OCI-LY7 (cell line): ENCODE results near the gene PHF5A. TPM values are rescaled to one million over a fixed set of nuclear protein-coding genes. Genes with fewer than 3 reads are reported as not detected.

Experiments
- BruUV-seq: library from RNA; stranded (reverse); fragments of 400-500 nt; replicated peaks from 2 replicates; lab custom pipeline; 2021; lab: Mats Ljungman, UMichigan
- CTCF ChIA-PET: fragments of 300-600 bp; sonication (Branson Sonifier 250); formaldehyde crosslinking; loops from one replicate; lab custom pipeline; 2022; ENCODE audit warnings: antibody characterized with exemption; ENCODE audit not compliant: unreplicated experiment; lab: Charles Lee
- POLR2A ChIA-PET: fragments of 300-600 bp; sonication (Branson Sonifier 250); formaldehyde crosslinking; loops from one replicate; lab custom pipeline; 2022; ENCODE audit warnings: antibody characterized with exemption; lab: Charles Lee
- DNase-seq: peaks from one replicate; pipeline ENCODE4 v3.0.0-alpha.2; 2015; ENCODE audit warnings: low spot score
- H2AFZ ChIP-seq: fragments of 200-600 bp; sonication (generic), shearing (Covaris generic); 2 replicates; pipeline ENCODE4 v1.6.1; 2014; ENCODE audit warnings: mild to moderate bottlenecking, antibody characterized with exemption, low read length, moderate library complexity
- H3K27ac ChIP-seq: fragments of 200-600 bp; sonication (generic); 2 replicates; pipeline ENCODE4 v1.5.1; 2014; ENCODE audit warnings: mixed run types, low read depth, mild to moderate bottlenecking, moderate library complexity, low read length, inconsistent platforms; ENCODE audit not compliant: poor library complexity, severe bottlenecking
- H3K36me3 ChIP-seq: fragments of 200-600 bp; sonication (generic); 2 replicates; pipeline ENCODE4 v1.6.1; 2014; ENCODE audit warnings: mild to moderate bottlenecking, antibody characterized with exemption, low read length, moderate library complexity, mixed read lengths; ENCODE audit not compliant: insufficient read depth
- H3K4me1 ChIP-seq: fragments of 200-600 bp; sonication (generic); 2 replicates; pipeline ENCODE4 v1.5.1; 2014; ENCODE audit warnings: mild to moderate bottlenecking, low read length; ENCODE audit not compliant: insufficient read depth, poor library complexity, severe bottlenecking
- H3K4me2 ChIP-seq: fragments of 200-600 bp; sonication (generic); 2 replicates; pipeline ENCODE4 v1.6.1; 2014; ENCODE audit warnings: mild to moderate bottlenecking, low read length
- H3K4me3 ChIP-seq: fragments of 200-600 bp; sonication (generic); 2 replicates; pipeline ENCODE4 v1.5.1; 2014; ENCODE audit warnings: mild to moderate bottlenecking, low read depth, low read length; ENCODE audit not compliant: poor library complexity, severe bottlenecking
- H3K79me2 ChIP-seq: fragments of 200-600 bp; sonication (generic); 2 replicates; pipeline ENCODE4 v1.6.1; 2016; ENCODE audit warnings: low read depth, mild to moderate bottlenecking, low read length, moderate library complexity, mixed read lengths; ENCODE audit not compliant: insufficient read depth
- H3K9me2 ChIP-seq: fragments of 200-600 bp; sonication (generic); 2 replicates; pipeline ENCODE4 v1.6.1; 2016; ENCODE audit warnings: mild to moderate bottlenecking, low read length, mixed read lengths; ENCODE audit not compliant: insufficient read depth
- H3K9me3 ChIP-seq: fragments of 200-600 bp; sonication (generic); 2 replicates; pipeline ENCODE4 v1.6.1; 2014; ENCODE audit warnings: mild to moderate bottlenecking, mixed run types, low read length, mixed read lengths
- H4K20me1 ChIP-seq: fragments of 200-600 bp; sonication (generic); 2 replicates; pipeline ENCODE4 v1.6.1; 2014; ENCODE audit warnings: mild to moderate bottlenecking, antibody characterized with exemption, low read length, moderate library complexity, mixed read lengths; ENCODE audit not compliant: insufficient read depth
- EZH2phosphoT487 ChIP-seq: fragments of 200-600 bp; sonication (generic); IDR thresholded peaks from 2 replicates; pipeline ENCODE4 v1.6.1; 2018; ENCODE audit warnings: low read depth, borderline replicate concordance, mild to moderate bottlenecking, mixed run types, antibody characterized with exemption, low read length, moderate library complexity, mixed read lengths
- intact Hi-C: fragments of 100-400 bp; cut with micrococcal nuclease; formaldehyde crosslinking; loops from one replicate; pipeline ENCODE4 v1.10.0; 2022; ENCODE audit not compliant: unreplicated experiment
- total RNA-seq, 2 experiments: library from RNA; depleted of rRNA in 1 of 2; stranded (reverse); fragments of >200 nt in 1 of 2; shearing (Covaris generic) in 1 of 2; gene quantifications; 2 replicates each; pipeline ENCODE4 v1.2.3, GENCODE V29; 2014 to 2022
- TF ChIP-seq, protein P1 (sequence below): fragments of 200-600 bp; sonication (generic); conservative IDR thresholded peaks from 2 replicates; pipeline ENCODE4 v1.5.1; 2014; ENCODE audit warnings: mild to moderate bottlenecking, antibody characterized with exemption, low read length, moderate library complexity, mixed read lengths

Gene PHF5A
- total RNA-seq, 2 experiments from 2014 or later: 60.9 to 87.9 TPM

GRCh38 chr22:41517172-41518047 lies 48.9 kb upstream of the PHF5A start:
- Histone ChIP-seq H3K9me3 (no peaks in the 10 kb centered on the region), H3K4me2 (no peak overlapping the region), H2AFZ (no peak overlapping the region), H3K9me2 (no peaks in the 10 kb centered on the region), H3K36me3 (peaks cover 88% of the 10 kb centered on the region), H3K27ac (no peak overlapping the region), H3K4me1 (no peaks in the 10 kb centered on the region), H4K20me1 (no peaks in the 10 kb centered on the region), H3K79me2 (no peaks in the 10 kb centered on the region), H3K4me3 (no peak overlapping the region)
- no peak for DNase-seq
- TF ChIP-seq, protein P1, sequence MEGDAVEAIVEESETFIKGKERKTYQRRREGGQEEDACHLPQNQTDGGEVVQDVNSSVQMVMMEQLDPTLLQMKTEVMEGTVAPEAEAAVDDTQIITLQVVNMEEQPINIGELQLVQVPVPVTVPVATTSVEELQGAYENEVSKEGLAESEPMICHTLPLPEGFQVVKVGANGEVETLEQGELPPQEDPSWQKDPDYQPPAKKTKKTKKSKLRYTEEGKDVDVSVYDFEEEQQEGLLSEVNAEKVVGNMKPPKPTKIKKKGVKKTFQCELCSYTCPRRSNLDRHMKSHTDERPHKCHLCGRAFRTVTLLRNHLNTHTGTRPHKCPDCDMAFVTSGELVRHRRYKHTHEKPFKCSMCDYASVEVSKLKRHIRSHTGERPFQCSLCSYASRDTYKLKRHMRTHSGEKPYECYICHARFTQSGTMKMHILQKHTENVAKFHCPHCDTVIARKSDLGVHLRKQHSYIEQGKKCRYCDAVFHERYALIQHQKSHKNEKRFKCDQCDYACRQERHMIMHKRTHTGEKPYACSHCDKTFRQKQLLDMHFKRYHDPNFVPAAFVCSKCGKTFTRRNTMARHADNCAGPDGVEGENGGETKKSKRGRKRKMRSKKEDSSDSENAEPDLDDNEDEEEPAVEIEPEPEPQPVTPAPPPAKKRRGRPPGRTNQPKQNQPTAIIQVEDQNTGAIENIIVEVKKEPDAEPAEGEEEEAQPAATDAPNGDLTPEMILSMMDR: peak; percentile 85
- no peak for TF ChIP-seq EZH2phosphoT487
- ChIA-PET CTCF (interaction anchor here (0.7 to 0.8 kb wide), 2 partner anchors 99 to 114 kb away, joined by 3 to 5 read pairs; no protein-coding TSS in a partner anchor), POLR2A (interaction anchor here (0.6 kb wide), 1 partner anchor 808 kb away, joined by 3 read pairs; no protein-coding TSS in a partner anchor)
- intact Hi-C loops: loop anchor here (1.0 kb wide), 1 partner anchor 114 kb away; no protein-coding TSS in a partner anchor
- no TSS peak for BruUV-seq

- Histone ChIP-seq H3K36me3 (peaks cover 93% of the 10 kb centered on the region), H3K4me1 (no peaks in the 10 kb centered on the region), H3K9me2 (no peaks in the 10 kb centered on the region), H2AFZ (no peak overlapping the region), H3K4me2 (no peak overlapping the region), H3K9me3 (no peaks in the 10 kb centered on the region), H3K4me3 (no peak overlapping the region), H3K27ac (no peak overlapping the region), H3K79me2 (no peaks in the 10 kb centered on the region), H4K20me1 (no peaks in the 10 kb centered on the region)
- BruUV-seq: no TSS peak
- ChIA-PET CTCF (no interaction called here), POLR2A (interaction anchor here (0.6 kb wide), 1 partner anchor 807 kb away, joined by 3 read pairs; no protein-coding TSS in a partner anchor)
- no peak for TF ChIP-seq EZH2phosphoT487
- TF ChIP-seq, protein P1: no peak
- intact Hi-C loops: no loop called here
- no peak for DNase-seq
These were observed 48.0 kb upstream of the PHF5A start for GRCh38 chr22:41516462-41516861.

- peaks cover 89% of the 10 kb centered on the region for H3K36me3 ChIP-seq
- BruUV-seq: no TSS peak
- no peaks in the 10 kb centered on the region for H3K4me1 ChIP-seq
- H3K27ac ChIP-seq: no peak overlapping the region
- DNase-seq: no peak
- intact Hi-C loops: no loop called here
- CTCF ChIA-PET: no interaction called here
- no peaks in the 10 kb centered on the region for H3K9me2 ChIP-seq
- TF ChIP-seq EZH2phosphoT487: no peak
- TF ChIP-seq, protein P1: no peak
- no peak overlapping the region for H2AFZ ChIP-seq
- POLR2A ChIA-PET: no interaction called here
- H3K4me2 ChIP-seq: no peak overlapping the region
- no peaks in the 10 kb centered on the region for H4K20me1 ChIP-seq
- no peaks in the 10 kb centered on the region for H3K79me2 ChIP-seq
- H3K9me3 ChIP-seq: no peaks in the 10 kb centered on the region
- no peak overlapping the region for H3K4me3 ChIP-seq
These were observed 44.9 kb upstream of the PHF5A start for GRCh38 chr22:41513391-41513790.
